GM10266 (cell line): ENCODE data around the gene LCN12.

ENCODE experiments used
- DNase-seq: peaks from one replicate; pipeline ENCODE4 v3.0.0; 2012; ENCODE audit errors: extremely low spot score
- TF ChIP-seq, protein P1 (sequence below): IDR thresholded peaks from 2 replicates; pipeline ENCODE4 v1.5.1; 2012; ENCODE audit warnings: mild to moderate bottlenecking, low read depth; ENCODE audit not compliant: control insufficient read depth, insufficient read depth; ENCODE audit errors: missing control alignments

LCN12 gene

DNA sequence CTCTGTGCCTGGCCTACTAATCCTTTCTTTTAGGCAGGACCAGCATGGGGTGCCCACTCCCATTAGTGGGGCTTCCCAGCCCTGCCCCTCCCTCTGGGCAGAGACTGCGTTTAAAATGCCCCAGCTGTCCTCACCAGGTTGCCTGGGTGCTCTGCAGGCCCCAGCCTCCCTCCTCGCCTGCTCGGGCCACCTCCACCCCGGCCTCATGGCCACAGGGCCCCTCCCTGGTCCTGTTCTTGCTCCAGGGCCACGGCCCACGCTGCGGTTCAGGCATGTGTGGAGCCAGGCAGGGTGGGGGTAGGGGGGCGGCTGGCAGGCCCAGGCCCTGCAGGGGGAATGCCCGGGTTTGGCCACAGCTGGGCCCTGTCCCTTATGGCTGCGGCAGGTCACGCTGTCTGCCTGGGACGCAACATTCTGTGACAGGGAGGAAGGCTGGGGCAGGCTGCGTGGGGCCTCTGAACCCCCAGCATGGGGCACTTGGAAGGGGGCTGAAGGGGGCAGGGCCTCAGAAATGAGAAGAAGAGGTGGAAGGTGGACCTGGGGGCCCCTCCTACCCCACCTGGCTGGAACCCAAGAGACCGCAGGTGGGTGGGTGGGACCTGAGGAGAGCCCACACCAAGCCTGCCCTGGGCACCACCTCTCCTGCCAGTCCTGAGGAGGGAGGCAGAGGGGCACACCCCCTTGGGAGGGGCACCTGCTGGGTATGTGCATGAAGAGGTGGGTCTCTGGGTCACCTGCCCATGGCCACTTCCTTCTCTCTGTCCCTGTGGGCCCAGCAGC is at the start of gene LCN12:
TSS of gene LCN12 (plus strand) at position 733 of the 780 bp plus-strand sequence. CDS start 55 bp downstream, outside the sequence.
- no peak for DNase-seq
- TF ChIP-seq, protein P1, sequence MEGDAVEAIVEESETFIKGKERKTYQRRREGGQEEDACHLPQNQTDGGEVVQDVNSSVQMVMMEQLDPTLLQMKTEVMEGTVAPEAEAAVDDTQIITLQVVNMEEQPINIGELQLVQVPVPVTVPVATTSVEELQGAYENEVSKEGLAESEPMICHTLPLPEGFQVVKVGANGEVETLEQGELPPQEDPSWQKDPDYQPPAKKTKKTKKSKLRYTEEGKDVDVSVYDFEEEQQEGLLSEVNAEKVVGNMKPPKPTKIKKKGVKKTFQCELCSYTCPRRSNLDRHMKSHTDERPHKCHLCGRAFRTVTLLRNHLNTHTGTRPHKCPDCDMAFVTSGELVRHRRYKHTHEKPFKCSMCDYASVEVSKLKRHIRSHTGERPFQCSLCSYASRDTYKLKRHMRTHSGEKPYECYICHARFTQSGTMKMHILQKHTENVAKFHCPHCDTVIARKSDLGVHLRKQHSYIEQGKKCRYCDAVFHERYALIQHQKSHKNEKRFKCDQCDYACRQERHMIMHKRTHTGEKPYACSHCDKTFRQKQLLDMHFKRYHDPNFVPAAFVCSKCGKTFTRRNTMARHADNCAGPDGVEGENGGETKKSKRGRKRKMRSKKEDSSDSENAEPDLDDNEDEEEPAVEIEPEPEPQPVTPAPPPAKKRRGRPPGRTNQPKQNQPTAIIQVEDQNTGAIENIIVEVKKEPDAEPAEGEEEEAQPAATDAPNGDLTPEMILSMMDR = no peak

DNA sequence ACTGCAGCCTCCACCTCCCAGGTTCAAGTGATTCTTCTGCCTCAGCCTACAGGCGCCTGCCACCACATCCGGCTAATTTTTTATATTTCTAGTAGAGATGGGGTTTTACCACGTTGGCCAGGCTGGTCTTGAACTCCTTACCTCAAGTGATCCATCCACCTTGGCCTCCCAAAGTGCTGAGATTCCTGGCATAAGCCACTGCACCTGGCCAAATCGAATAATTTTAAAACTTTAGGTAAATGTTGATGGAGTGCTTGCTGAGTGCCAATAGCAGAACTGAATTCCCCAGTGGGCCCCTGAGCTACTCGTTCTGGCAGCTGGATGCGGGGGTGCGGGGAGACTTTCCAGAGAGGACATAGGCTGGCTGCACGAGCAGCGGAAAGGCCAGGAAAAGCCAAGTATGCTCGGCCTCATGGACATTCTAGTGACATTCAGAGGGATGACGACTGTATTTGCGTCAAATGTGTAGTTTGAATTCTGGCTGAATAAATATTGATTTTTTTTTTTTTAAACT is 49.0 kb upstream of the LCN12 start:
- TF ChIP-seq, protein P1 = no peak
- no peak for DNase-seq

DNA sequence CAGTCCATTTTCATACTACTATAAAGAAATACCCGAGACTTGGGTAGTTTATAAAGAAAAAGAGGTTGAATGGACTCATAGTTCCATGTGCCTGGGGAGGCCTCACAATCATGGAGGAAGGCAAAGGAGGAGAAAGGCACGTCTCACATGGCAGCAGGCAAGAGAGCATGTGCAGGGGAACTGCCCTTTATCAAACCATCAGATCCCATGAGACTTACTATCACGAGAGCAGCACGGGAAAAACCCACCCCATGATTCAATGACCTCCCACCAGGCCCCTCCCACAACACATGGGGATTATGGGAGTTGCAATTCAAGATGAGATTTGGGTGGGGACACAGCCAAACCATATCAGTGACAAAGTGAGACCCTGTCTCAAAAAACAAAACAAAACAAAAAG is 45.8 kb upstream of the LCN12 start:
- no peak for DNase-seq
- TF ChIP-seq, protein P1 = no peak

DNA sequence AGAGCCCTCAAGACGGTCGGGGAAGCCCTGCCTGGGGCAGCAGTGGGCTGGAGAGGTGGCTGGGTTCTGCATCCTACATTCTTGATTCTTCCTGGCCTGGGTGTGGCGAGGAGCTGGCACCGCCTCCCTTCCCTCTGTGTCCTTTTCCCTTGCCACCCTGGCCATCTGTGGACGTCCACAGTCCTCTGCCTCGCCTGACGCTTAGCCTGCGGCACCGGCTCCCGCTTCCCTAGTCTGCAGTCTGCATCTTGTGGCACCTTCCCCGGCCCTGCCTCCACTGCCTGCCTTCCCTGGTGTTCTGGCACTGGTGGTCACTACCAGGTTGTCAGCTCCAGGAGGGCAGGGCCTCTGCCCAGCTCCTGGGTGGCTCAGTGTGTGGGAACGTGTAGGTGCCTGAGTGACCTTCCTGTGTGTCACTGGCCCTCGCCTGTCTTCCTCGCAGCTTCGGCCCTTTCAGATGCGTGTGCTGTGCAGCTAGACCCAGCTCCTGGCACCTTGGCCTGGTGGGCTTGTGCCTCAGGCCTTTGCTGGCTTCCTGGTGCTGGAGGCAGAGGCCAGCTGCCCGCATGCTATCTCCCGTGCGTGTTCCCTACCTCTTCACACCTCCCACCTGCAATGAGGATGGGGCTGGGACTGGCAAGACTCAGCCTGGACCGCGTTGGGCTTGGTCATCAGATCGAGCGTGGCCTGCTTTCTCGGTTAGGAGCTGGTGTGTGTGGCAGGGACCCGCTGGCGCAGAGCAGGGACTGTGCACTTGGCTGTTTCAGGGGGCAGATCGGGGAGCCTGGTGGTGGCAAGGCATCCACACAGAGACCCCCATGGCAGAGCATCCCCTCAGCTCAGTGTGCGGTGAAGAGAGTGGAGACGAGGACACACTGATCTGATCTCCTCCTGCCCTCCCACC is 44.8 kb upstream of the LCN12 start:
- TF ChIP-seq, protein P1 = no peak
- no peak for DNase-seq

- TF ChIP-seq, protein P1 = no peak
- DNase-seq = no peak
Observed at GRCh38 chr9:136910197-136910900, 41.7 kb upstream of the LCN12 start.

DNA sequence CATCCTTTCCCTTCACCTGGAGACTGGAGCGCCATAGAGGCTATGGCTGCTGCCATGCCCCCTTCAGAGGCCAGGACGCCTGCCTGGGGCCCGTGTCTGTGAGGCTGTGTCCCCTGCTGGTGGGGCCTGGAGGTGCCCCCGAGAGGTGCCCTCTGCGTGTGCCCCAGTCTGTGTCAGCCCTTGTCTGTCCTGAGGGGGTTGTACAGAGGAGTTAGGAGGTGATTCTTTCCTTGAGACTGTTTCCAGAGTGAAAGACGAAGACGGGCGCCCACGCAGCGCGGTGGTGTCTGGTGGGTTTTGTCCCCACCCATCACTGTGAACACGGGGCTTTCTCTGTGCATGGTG is 41.2 kb upstream of the LCN12 start:
- DNase-seq = no peak

More for the DNA sequence above, 41.2 kb upstream of the LCN12 start:
- TF ChIP-seq, protein P1 = no peak
